WERI-Rb-1 (cell line): ENCODE measurements around the gene ERCC6L2.

Experiments
- DNase-seq: peaks from one replicate; pipeline ENCODE4 v3.0.0-alpha.2; 2020
- H3K27ac ChIP-seq: fragments of 250-450 bp; sonication (Bioruptor Pico); 2 replicates; pipeline ENCODE4 v1.5.1; 2020; ENCODE audit warnings: mild to moderate bottlenecking, moderate library complexity
- H3K27me3 ChIP-seq: fragments of 250-450 bp; sonication (Bioruptor Pico); 2 replicates; pipeline ENCODE4 v1.5.1; 2021; ENCODE audit warnings: mild to moderate bottlenecking, low read depth, moderate library complexity; ENCODE audit not compliant: insufficient read depth, severe bottlenecking
- H3K36me3 ChIP-seq: fragments of 250-450 bp; sonication (Bioruptor Pico); 2 replicates; pipeline ENCODE4 v1.5.1; 2020; ENCODE audit warnings: mild to moderate bottlenecking, moderate library complexity
- H3K4me3 ChIP-seq: 2 replicates; pipeline ENCODE4 v1.5.1; 2011; ENCODE audit warnings: low read depth, mild to moderate bottlenecking, control low read depth, low read length
- H3K9me3 ChIP-seq: fragments of 250-450 bp; sonication (Bioruptor Pico); 2 replicates; pipeline ENCODE4 v1.5.1; 2021; ENCODE audit warnings: mild to moderate bottlenecking, moderate library complexity; ENCODE audit not compliant: severe bottlenecking
- TF ChIP-seq, protein P1 (sequence below): IDR thresholded peaks from 2 replicates; pipeline ENCODE4 v1.5.1; 2011; ENCODE audit warnings: low read depth, mild to moderate bottlenecking, control low read depth, inconsistent platforms, low read length

The ERCC6L2 gene

DNA sequence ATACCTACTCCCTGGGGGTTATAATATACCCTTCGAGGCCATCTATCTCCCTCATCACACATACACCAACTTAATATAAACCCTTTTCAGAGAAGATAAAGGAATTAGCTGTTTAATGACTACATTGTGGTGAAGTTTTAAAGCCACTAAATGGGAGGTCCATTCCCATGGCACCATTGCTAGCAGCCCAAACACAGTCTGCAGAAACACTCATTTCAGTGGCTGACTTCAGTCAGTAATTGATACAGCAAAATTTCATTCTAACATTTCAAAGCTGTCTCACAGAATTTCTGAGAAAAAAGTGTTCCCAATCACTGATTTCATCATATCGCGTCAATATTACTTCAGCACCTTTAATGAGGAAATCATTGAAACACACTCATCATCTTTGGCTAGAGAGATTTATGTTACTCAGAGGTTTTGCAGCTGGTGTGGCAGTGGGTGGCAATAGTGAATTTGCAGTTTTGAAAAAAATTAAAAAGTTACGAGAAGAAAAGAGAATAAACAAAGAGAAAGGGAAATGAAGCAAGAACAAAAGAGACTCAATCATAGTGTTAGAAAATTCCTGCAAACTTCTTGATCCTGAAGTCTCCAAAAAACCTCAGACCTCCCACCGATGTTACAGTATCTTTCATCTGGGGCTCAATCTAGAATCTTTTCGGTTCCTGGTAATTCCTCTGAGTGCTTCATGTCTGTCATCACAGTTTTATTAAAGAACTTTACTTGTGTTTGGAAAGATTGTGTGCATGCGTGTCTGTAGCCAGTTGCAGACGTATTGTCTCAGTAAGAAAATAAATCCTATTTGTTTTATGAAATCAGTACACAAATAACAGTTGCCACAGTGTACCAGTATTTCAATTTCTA, 105.0 kb downstream of the ERCC6L2 start:
- DNase-seq = no peak
- no peaks in the 10 kb centered on the region for H3K27me3 ChIP-seq
- TF ChIP-seq, protein P1, sequence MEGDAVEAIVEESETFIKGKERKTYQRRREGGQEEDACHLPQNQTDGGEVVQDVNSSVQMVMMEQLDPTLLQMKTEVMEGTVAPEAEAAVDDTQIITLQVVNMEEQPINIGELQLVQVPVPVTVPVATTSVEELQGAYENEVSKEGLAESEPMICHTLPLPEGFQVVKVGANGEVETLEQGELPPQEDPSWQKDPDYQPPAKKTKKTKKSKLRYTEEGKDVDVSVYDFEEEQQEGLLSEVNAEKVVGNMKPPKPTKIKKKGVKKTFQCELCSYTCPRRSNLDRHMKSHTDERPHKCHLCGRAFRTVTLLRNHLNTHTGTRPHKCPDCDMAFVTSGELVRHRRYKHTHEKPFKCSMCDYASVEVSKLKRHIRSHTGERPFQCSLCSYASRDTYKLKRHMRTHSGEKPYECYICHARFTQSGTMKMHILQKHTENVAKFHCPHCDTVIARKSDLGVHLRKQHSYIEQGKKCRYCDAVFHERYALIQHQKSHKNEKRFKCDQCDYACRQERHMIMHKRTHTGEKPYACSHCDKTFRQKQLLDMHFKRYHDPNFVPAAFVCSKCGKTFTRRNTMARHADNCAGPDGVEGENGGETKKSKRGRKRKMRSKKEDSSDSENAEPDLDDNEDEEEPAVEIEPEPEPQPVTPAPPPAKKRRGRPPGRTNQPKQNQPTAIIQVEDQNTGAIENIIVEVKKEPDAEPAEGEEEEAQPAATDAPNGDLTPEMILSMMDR = no peak
- H3K27ac ChIP-seq = no peak overlapping the region
- peaks cover 12% of the 10 kb centered on the region; the same call in 1 of the 2 replicates for H3K36me3 ChIP-seq
- H3K4me3 ChIP-seq = no peak overlapping the region
- no peaks in the 10 kb centered on the region for H3K9me3 ChIP-seq

DNA sequence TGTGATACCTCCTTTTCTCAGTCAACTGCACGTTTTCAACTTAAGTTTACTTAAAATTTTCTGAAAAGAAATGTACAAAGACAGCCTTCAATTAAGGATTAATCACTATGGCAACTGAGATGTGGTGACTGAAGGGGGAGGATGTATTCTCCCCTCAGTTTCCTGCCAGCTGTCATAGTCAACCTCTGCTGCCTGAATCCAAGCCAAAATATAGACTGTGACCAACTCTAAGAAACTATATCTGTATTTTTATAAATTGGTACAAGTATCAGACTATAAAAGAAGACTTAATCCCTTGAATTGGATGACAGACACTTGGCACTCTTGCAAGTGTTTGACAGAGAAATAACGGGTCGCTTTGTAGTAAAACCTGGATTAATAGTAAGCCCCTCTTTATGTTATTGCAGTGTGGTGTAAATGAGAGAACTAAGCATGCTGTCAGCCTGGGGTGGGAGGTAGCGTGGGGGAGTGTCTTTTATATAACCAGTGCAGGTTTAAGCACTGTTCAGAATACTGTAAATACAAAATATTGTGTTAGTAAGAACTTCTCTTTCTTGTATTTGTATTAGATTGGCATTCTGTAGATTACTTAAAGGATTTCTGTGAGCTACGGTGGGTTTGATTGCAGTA, 106.4 kb downstream of the ERCC6L2 start:
- peaks cover 17% of the 10 kb centered on the region; the same call in 1 of the 2 replicates for H3K36me3 ChIP-seq

DNA sequence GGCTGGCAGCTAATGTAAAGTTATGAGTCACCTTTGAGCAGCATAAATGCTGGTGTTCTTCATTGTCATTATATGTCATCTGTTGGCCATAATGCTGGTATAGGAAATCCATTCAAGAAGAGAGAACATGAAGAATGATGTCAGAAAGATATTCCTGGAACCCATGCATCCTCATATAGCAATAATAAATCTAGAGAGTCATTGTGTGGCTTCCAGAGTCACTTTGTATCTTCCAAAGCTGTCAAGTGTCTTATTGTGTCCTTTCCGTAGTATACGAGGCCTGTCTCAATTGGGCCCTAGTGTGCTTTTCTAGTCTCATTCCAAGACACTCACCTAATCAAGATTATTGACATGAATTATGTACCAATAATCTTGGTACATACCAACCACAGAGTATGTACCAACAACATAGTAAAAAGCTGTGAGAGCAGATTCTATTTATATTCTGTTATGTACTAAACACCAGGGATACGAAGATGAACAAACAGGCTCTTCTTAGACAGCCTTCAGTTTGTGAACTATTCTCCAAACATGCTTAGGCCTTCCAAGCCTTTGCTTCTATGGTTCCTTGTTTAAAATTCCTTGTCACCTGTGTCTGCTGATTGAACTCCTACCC, 110.1 kb downstream of the ERCC6L2 start:
- Histone ChIP-seq H3K36me3 (peaks cover 17% of the 10 kb centered on the region; the same call in 1 of the 2 replicates), H3K4me3 (no peak overlapping the region), H3K27me3 (no peaks in the 10 kb centered on the region), H3K9me3 (peaks cover 9% of the 10 kb centered on the region), H3K27ac (no peak overlapping the region)
- TF ChIP-seq, protein P1 = no peak
- no peak for DNase-seq

More for the DNA sequence above, 106.4 kb downstream of the ERCC6L2 start:
- H3K27me3 ChIP-seq = no peaks in the 10 kb centered on the region
- no peaks in the 10 kb centered on the region for H3K9me3 ChIP-seq
- peak overlapping the region; percentile 11; the same call in 1 of the 2 replicates for H3K4me3 ChIP-seq
- DNase-seq = peak; percentile 62
- H3K27ac ChIP-seq = peak overlapping the region; percentile 50
- TF ChIP-seq, protein P1 = no peak

DNA sequence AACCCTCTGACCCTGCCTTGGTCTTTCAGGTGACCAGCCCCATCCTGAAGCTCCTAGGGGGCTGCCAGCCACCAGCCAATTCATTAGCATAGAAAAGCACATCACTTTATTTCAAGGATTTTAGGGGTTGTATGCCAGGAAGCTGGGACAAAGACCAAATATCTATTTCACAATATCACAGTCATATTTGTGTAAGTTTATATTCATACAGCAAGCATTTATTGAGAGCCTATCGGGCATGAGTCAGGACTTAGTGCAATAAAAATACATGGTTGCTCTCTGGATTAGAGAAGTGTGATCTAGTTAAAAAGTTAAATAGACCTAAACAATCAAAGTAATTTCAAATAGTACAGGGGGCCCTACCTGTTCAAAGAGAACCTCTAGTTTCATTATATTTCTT, 113.8 kb downstream of the ERCC6L2 start:
- Histone ChIP-seq H3K9me3 (peaks cover 9% of the 10 kb centered on the region), H3K36me3 (peaks cover 17% of the 10 kb centered on the region; the same call in 1 of the 2 replicates), H3K27ac (no peak overlapping the region), H3K4me3 (no peak overlapping the region), H3K27me3 (no peaks in the 10 kb centered on the region)
- TF ChIP-seq, protein P1 = no peak
- no peak for DNase-seq

DNA sequence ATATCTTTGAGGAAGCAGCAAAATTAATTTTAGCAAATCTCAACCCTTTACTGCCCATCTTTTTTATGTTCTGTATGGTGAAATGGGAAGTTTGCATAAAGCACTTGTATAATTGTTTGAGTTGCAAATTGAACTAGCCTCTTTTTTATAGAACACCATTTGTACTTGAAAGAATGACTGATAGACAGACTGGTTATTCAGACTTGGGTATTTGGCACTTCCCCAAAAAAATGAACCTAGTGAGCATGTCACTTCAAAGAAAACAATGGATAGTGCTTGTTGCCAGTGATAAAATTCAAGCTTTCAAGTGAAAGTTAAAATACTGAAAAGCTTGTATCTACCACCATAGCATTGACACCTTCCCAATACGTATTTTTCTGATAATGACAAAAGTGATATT, 115.8 kb downstream of the ERCC6L2 start:
- Histone ChIP-seq H3K27ac (no peak overlapping the region), H3K9me3 (peaks cover 9% of the 10 kb centered on the region), H3K36me3 (peaks cover 13% of the 10 kb centered on the region; the same call in 1 of the 2 replicates), H3K27me3 (no peaks in the 10 kb centered on the region), H3K4me3 (no peak overlapping the region)
- TF ChIP-seq, protein P1 = no peak
- DNase-seq = no peak
